HEK293 (cell line): ENCODE data around the gene TCP11X1.
"Not testable (repeated sequence)": the region's sequence is repeated elsewhere in the genome, so short reads cannot be mapped to it uniquely, and the experiment has no call there.

ENCODE experiments used
- CTCF ChIP-seq: fragments of 450-650 bp; formaldehyde crosslinking; IDR thresholded peaks from 2 replicates; pipeline ENCODE4 v1.5.1; 2016; ENCODE audit warnings: missing biosample characterization, missing genetic modification characterization
- ZBTB20 ChIP-seq: fragments of 450-650 bp; formaldehyde crosslinking; IDR thresholded peaks from 2 replicates; pipeline ENCODE4 v1.5.1; 2016; ENCODE audit warnings: missing biosample characterization, missing genetic modification characterization

- not testable (repeated sequence) for TF ChIP-seq ZBTB20, CTCF (tag by site-specific recombination)
Measured at GRCh38 chrX:102214986-102215385, at the start of gene TCP11X1.
